ENCODE results near the gene TMPRSS6. TPM values are rescaled to one million over a fixed set of nuclear protein-coding genes. Genes with fewer than 3 reads are reported as not detected.

TMPRSS6 gene
- 1 to 10 TPM in 1 of 9 donors, under 1 TPM in 2, not detected in 6; under 0.01 to 1.2 (median 0.14) TPM for total RNA-seq
- polyA plus RNA-seq = under 1 TPM in 2 of 3 donors, not detected in 1; 0.07 to 0.08 TPM
- long read RNA-seq, donor 1 = 0 reads
- long read RNA-seq, donor 2 = 0 reads
- long read RNA-seq, donor 3 = 0 reads
- long read RNA-seq, donor 4 = 0 reads
- long read RNA-seq, donor 5 = 0 reads
- long read RNA-seq, donor 6 = 0 reads
- long read RNA-seq, donor 7 = 0 reads
- long read RNA-seq, donor 8 = 0 reads
- long read RNA-seq, donor 9 = 0 reads
- long read RNA-seq, donor 10 = 0 reads

DNA sequence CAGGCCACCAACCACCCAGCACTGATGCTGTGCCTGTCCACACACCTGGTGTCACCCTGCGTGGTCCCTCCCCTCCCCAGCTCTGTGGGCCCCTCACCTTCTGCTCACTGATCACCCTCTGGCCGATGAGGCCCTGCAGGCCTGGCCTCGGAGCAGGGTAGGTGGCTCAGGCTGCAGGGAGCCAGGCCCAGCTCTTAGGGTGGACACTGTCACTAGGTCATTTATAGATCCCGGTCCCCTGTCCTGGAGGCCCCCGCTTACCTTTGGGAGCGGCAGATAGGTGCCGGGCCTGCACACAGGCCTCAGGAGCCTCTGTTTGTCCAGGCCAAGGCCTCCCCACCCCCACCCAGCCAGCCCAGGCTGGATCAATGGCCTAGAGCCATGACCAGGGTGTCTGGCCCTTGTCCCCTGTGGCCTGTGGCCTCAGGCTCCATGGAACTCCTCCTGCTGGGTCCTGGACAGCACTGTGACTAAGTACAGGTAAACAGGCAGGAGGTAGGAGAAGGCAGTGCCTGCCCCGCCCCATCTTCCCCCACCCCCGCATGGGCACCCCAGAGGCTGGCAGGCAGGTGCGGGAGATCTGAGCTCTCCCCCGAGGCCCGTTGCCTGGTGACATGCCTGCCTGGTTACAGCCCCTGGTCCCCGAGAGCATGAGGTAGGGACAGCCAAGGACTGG is at the start of gene TMPRSS6:
TSS of gene TMPRSS6 (minus strand) at position 472 of the 676 bp plus-strand sequence. CDS start 6,296 bp downstream, outside the sequence.
- intact Hi-C loops (cut with DNase I) = no loop called here
- TF ChIP-seq POLR2A (IDR thresholded peaks at IDR 0.05) = no peak
- TF ChIP-seq, protein P1, sequence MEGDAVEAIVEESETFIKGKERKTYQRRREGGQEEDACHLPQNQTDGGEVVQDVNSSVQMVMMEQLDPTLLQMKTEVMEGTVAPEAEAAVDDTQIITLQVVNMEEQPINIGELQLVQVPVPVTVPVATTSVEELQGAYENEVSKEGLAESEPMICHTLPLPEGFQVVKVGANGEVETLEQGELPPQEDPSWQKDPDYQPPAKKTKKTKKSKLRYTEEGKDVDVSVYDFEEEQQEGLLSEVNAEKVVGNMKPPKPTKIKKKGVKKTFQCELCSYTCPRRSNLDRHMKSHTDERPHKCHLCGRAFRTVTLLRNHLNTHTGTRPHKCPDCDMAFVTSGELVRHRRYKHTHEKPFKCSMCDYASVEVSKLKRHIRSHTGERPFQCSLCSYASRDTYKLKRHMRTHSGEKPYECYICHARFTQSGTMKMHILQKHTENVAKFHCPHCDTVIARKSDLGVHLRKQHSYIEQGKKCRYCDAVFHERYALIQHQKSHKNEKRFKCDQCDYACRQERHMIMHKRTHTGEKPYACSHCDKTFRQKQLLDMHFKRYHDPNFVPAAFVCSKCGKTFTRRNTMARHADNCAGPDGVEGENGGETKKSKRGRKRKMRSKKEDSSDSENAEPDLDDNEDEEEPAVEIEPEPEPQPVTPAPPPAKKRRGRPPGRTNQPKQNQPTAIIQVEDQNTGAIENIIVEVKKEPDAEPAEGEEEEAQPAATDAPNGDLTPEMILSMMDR (IDR thresholded peaks at IDR 0.05) = no peak
- Histone ChIP-seq H3K4me1 (replicated peaks in 1 of 2) (no peaks in the 10 kb centered on the region), H3K27me3 (no peaks in the 10 kb centered on the region), H3K9me3 (replicated peaks in 1 of 3) (no peaks in the 10 kb centered on the region), H3K27ac (no peak within 1 kb of the TSS), H3K4me3 (no peak within 1 kb of the TSS), H3K36me3 (replicated peaks in 1 of 2) (no peaks in the 10 kb centered on the region)
- no peak for DNase-seq
- WGBS, 4 donors = 70 to 81% (median 75%) methylated on average over 2 to 13 of the region's 13 CpGs

DNA sequence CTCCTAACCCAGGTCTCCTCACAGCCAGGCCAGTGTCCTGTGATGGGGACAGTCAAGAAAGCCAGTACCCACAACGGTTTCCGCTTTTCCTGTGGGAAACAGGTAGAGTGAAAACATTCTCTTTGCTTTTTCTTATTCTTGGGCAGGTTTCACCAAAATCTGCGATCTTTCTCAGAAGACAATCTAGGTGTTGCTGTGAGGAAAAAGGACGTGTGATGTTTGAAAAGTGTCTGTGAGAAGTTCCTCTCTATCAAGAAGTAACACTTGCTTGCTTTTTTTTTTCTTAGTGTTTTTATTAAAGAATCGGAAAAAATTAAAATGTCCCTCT is 49.4 kb upstream of the TMPRSS6 start:
- intact Hi-C loops (cut with DNase I) = no loop called here
- H3K9me3 ChIP-seq (replicated peaks in 1 of 3) = no peaks in the 10 kb centered on the region
- WGBS, 4 donors = 79 to 90% (median 84%) methylated on average over 5 of the region's 5 CpGs

DNA sequence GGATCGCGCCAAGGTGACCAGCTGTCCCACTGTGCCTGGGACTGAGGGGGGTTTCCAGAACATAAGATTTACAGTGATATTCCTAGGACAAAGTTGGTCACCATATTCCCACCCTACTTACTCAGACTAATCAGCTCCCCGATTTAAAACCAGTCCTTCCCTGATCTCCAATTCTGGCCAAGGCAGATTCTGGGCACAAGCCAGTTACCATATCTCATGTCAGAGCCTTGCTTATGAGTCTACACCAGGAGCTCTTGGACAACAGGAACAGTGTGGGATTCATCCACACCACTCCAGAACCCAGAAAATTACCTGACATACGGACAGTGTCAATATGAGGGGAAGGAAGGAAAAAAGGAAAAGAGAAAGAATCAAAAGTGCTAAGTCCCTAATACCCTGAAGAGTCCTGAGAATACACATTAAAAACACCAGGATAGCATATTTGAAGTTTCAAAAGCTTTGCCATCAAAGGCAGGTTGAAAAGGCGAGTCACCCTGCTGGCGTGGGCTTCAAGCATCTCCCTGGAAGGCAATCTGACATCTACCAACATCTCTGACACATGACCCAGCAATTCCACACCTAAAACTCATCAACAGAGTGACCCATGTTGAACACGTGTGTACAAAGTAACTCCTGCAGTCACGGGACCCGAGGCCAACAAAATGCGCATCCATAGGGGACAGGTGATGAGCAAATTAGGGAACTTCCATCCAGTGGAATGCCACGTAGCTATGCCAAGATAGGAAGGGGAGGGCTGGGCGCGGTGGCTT is 48.2 kb upstream of the TMPRSS6 start:
- no peak for TF ChIP-seq POLR2A (IDR thresholded peaks at IDR 0.05)
- TF ChIP-seq, protein P1 (IDR thresholded peaks at IDR 0.05) = no peak
- no peaks in the 10 kb centered on the region for H3K4me1 ChIP-seq (replicated peaks in 1 of 2)
- no peak overlapping the region for H3K4me3 ChIP-seq
- peak in 3 of 7 donors; percentile 59 to 67 (median 61) for DNase-seq
- H3K27ac ChIP-seq = no peak overlapping the region
- intact Hi-C loops (cut with DNase I) = no loop called here
- no peaks in the 10 kb centered on the region for H3K27me3 ChIP-seq
- 74 to 76% (median 75%) methylated on average over 11 to 13 of the region's 13 CpGs for WGBS, 4 donors
- no peaks in the 10 kb centered on the region for H3K36me3 ChIP-seq (replicated peaks in 1 of 2)
- no peaks in the 10 kb centered on the region for H3K9me3 ChIP-seq (replicated peaks in 1 of 3)

More for the DNA sequence above, 49.4 kb upstream of the TMPRSS6 start:
- no peaks in the 10 kb centered on the region for H3K27me3 ChIP-seq
- no peak overlapping the region for H3K27ac ChIP-seq
- no peaks in the 10 kb centered on the region for H3K36me3 ChIP-seq (replicated peaks in 1 of 2)
- TF ChIP-seq, protein P1 (IDR thresholded peaks at IDR 0.05) = no peak
- no peak for TF ChIP-seq POLR2A (IDR thresholded peaks at IDR 0.05)
- no peaks in the 10 kb centered on the region for H3K4me1 ChIP-seq (replicated peaks in 1 of 2)
- DNase-seq = no peak
- no peak overlapping the region for H3K4me3 ChIP-seq

Data from adrenal gland (tissue), 19 donors.